Central memory CD8-positive, alpha-beta T cell (primary cell): Measurements from ENCODE around the gene MAGEF1.
A peak's percentile ranks its signal among the peaks of the same experiment; 100 is the strongest.

Experiments used
- ATAC-seq: fragments of 150-1000 bp; cut with Tn5 transposase; replicated peaks from 2 replicates; pipeline ENCODE4 v1.10.0; 2022; ENCODE audit warnings: mild to moderate bottlenecking, moderate FRiP score, moderate number of reproducible peaks; ENCODE audit not compliant: poor library complexity, severe bottlenecking; ENCODE audit errors: extremely low read depth
- DNase-seq, 2 donors: peaks; one replicate each; pipeline ENCODE4 v3.0.0; 2021; ENCODE audit warnings: low spot score in 2 of 2
- H3K27ac Mint-ChIP-seq: one replicate; pipeline ENCODE4 v1.8.0; 2022; ENCODE audit warnings: low read depth, mild to moderate bottlenecking, moderate library complexity, mixed read lengths
- H3K27me3 Mint-ChIP-seq: one replicate; pipeline ENCODE4 v1.8.0; 2022; ENCODE audit warnings: mixed read lengths
- H3K36me3 Mint-ChIP-seq: one replicate; pipeline ENCODE4 v1.8.0; 2022; ENCODE audit warnings: mild to moderate bottlenecking, moderate library complexity, mixed read lengths; ENCODE audit not compliant: insufficient read depth
- H3K4me1 Mint-ChIP-seq: one replicate; pipeline ENCODE4 v1.8.0; 2022; ENCODE audit warnings: mixed read lengths
- H3K4me3 Mint-ChIP-seq: one replicate; pipeline ENCODE4 v1.8.0; 2022; ENCODE audit warnings: mild to moderate bottlenecking, moderate library complexity, mixed read lengths
- H3K9me3 Mint-ChIP-seq: one replicate; pipeline ENCODE4 v1.8.0; 2022; ENCODE audit warnings: mixed read lengths

Gene MAGEF1

GRCh38 chr3:184712248-184713039 lies 580 bp upstream of the MAGEF1 start:
- ATAC-seq (peak; percentile 53), DNase-seq (no peak)
- H3K9me3 Mint-ChIP-seq = no peaks in the 10 kb centered on the region
- H3K4me3 Mint-ChIP-seq = peak overlapping the region; percentile 73
- peaks cover 7% of the 10 kb centered on the region for H3K36me3 Mint-ChIP-seq
- H3K4me1 Mint-ChIP-seq = peaks cover 29% of the 10 kb centered on the region
- no peaks in the 10 kb centered on the region for H3K27me3 Mint-ChIP-seq
- H3K27ac Mint-ChIP-seq = peak overlapping the region; percentile 86

GRCh38 chr3:184710870-184711492 lies 883 bp downstream of the MAGEF1 start:
- Mint-ChIP-seq H3K27ac (peak overlapping the region; percentile 86), H3K4me3 (peak overlapping the region; percentile 73), H3K4me1 (peaks cover 29% of the 10 kb centered on the region), H3K36me3 (peaks cover 7% of the 10 kb centered on the region), H3K27me3 (no peaks in the 10 kb centered on the region), H3K9me3 (no peaks in the 10 kb centered on the region)
- ATAC-seq (peak; percentile 30), DNase-seq (no peak)

GRCh38 chr3:184703657-184704056 lies 8.2 kb downstream of the MAGEF1 start:
- H3K4me1 Mint-ChIP-seq = no peaks in the 10 kb centered on the region
- no peak overlapping the region for H3K4me3 Mint-ChIP-seq
- H3K36me3 Mint-ChIP-seq = no peaks in the 10 kb centered on the region
- H3K27me3 Mint-ChIP-seq = peaks cover 10% of the 10 kb centered on the region
- no peak for ATAC-seq
- no peak overlapping the region for H3K27ac Mint-ChIP-seq
- no peaks in the 10 kb centered on the region for H3K9me3 Mint-ChIP-seq
- no peak for DNase-seq

GRCh38 chr3:184700759-184701158 lies 11.1 kb downstream of the MAGEF1 start:
- ATAC-seq (no peak), DNase-seq (no peak)
- Mint-ChIP-seq H3K36me3 (no peaks in the 10 kb centered on the region), H3K27ac (no peak overlapping the region), H3K4me3 (no peak overlapping the region), H3K9me3 (no peaks in the 10 kb centered on the region), H3K27me3 (peaks cover 28% of the 10 kb centered on the region), H3K4me1 (no peaks in the 10 kb centered on the region)

- Mint-ChIP-seq H3K36me3 (no peaks in the 10 kb centered on the region), H3K4me1 (no peaks in the 10 kb centered on the region), H3K9me3 (no peaks in the 10 kb centered on the region), H3K4me3 (no peak overlapping the region), H3K27me3 (peaks cover 42% of the 10 kb centered on the region), H3K27ac (no peak overlapping the region)
- DNase-seq (no peak), ATAC-seq (no peak)
Observed at GRCh38 chr3:184697845-184698244, 14.0 kb downstream of the MAGEF1 start.

- Mint-ChIP-seq H3K4me1 (no peaks in the 10 kb centered on the region), H3K4me3 (no peak overlapping the region), H3K9me3 (no peaks in the 10 kb centered on the region), H3K27me3 (peaks cover 42% of the 10 kb centered on the region), H3K36me3 (no peaks in the 10 kb centered on the region), H3K27ac (no peak overlapping the region)
- DNase-seq (no peak), ATAC-seq (no peak)
Observed at GRCh38 chr3:184696697-184697096, 15.2 kb downstream of the MAGEF1 start.

GRCh38 chr3:184694716-184695115 lies 17.1 kb downstream of the MAGEF1 start:
- DNase-seq = no peak
- peaks cover 55% of the 10 kb centered on the region for H3K27me3 Mint-ChIP-seq
- H3K27ac Mint-ChIP-seq = no peak overlapping the region
- H3K9me3 Mint-ChIP-seq = no peaks in the 10 kb centered on the region
- no peaks in the 10 kb centered on the region for H3K36me3 Mint-ChIP-seq
- H3K4me1 Mint-ChIP-seq = no peaks in the 10 kb centered on the region
- no peak overlapping the region for H3K4me3 Mint-ChIP-seq
- ATAC-seq = no peak

GRCh38 chr3:184694133-184694665 lies 17.7 kb downstream of the MAGEF1 start:
- Mint-ChIP-seq H3K4me3 (no peak overlapping the region), H3K9me3 (no peaks in the 10 kb centered on the region), H3K27me3 (peaks cover 56% of the 10 kb centered on the region), H3K4me1 (no peaks in the 10 kb centered on the region), H3K36me3 (no peaks in the 10 kb centered on the region), H3K27ac (no peak overlapping the region)
- ATAC-seq (no peak), DNase-seq (no peak)

GRCh38 chr3:184693011-184693975 lies 18.6 kb downstream of the MAGEF1 start:
- H3K9me3 Mint-ChIP-seq = no peaks in the 10 kb centered on the region
- H3K4me3 Mint-ChIP-seq = no peak overlapping the region
- ATAC-seq (no peak), DNase-seq (no peak)
- no peaks in the 10 kb centered on the region for H3K4me1 Mint-ChIP-seq
- peaks cover 59% of the 10 kb centered on the region for H3K27me3 Mint-ChIP-seq
- no peak overlapping the region for H3K27ac Mint-ChIP-seq
- H3K36me3 Mint-ChIP-seq = no peaks in the 10 kb centered on the region

- peaks cover 48% of the 10 kb centered on the region for H3K27me3 Mint-ChIP-seq
- DNase-seq = no peak
- no peak overlapping the region for H3K4me3 Mint-ChIP-seq
- H3K27ac Mint-ChIP-seq = no peak overlapping the region
- ATAC-seq = no peak
- H3K36me3 Mint-ChIP-seq = no peaks in the 10 kb centered on the region
- H3K4me1 Mint-ChIP-seq = no peaks in the 10 kb centered on the region
- no peaks in the 10 kb centered on the region for H3K9me3 Mint-ChIP-seq
Observed at GRCh38 chr3:184691397-184692231, 20.2 kb downstream of the MAGEF1 start.

- ATAC-seq = no peak
- H3K36me3 Mint-ChIP-seq = no peaks in the 10 kb centered on the region
- H3K9me3 Mint-ChIP-seq = no peaks in the 10 kb centered on the region
- no peak overlapping the region for H3K27ac Mint-ChIP-seq
- H3K27me3 Mint-ChIP-seq = peaks cover 53% of the 10 kb centered on the region
- no peak overlapping the region for H3K4me3 Mint-ChIP-seq
- no peak for DNase-seq
- H3K4me1 Mint-ChIP-seq = no peaks in the 10 kb centered on the region
Observed at GRCh38 chr3:184690192-184690883, 21.5 kb downstream of the MAGEF1 start.
